HG02885 (cell line): ENCODE results near the gene BCAS1.
"Not testable (repeated sequence)": the region's sequence is repeated elsewhere in the genome, so short reads cannot be mapped to it uniquely, and the experiment has no call there.

ENCODE experiments used
- ATAC-seq: cut with Tn5 transposase; IDR thresholded peaks from one replicate; pipeline ENCODE4 v1.9.1; 2021; ENCODE audit warnings: mild to moderate bottlenecking; ENCODE audit not compliant: unreplicated experiment, poor library complexity

BCAS1 gene

DNA sequence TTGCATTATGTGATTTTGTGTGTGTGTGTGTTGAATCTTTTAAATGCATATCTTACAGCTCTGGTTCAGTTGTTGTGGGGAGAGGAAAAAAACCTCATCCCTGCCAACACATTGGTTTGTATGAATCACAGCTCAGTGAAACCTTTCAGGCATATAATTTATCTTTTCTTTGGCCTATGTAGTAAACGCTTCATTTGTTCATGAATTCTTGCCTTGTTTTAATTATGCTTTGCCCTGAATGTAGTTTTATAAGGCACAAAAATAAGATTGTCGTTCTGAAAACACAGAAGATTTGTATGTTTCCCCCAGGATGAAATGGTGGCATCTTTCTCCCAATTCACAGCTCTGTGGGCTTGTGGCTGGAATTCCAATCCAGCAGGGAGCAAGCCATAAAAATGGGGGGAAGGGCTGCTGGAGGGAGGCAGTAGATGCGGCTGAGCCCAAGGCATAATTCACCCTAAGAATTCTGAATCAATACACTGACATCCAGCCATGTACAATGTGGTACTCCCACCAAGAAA lies 45.1 kb downstream of the BCAS1 start:
- no peak for ATAC-seq

- no peak for ATAC-seq
These were observed 47.0 kb downstream of the BCAS1 start for GRCh38 chr20:54023406-54023805.

GRCh38 chr20:54021446-54022235 lies 48.8 kb downstream of the BCAS1 start:
- no peak for ATAC-seq

GRCh38 chr20:54020868-54021267 lies 49.5 kb downstream of the BCAS1 start:
- no peak for ATAC-seq

- ATAC-seq = no peak
These were observed 50.0 kb downstream of the BCAS1 start for GRCh38 chr20:54020348-54020747.

DNA sequence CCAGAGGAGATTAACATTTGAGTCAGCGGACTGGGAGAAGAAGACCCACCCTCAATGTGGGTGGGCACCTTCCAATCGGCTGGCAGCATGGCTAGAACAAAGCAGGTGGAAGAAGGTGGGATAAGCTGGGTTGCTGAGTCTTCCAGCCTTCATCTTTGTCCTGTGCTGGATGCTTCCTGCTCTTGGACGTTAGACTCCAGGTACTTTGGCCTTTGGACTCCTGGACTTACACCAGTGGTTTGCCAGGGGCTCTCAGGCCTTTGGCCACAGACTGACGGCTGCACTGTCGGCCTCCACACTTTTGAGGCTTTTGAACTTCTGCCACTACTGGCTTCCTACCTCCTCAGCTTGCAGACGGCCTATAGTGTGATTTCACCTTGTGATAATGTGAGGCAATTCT lies 50.8 kb downstream of the BCAS1 start:
- ATAC-seq = no peak

DNA sequence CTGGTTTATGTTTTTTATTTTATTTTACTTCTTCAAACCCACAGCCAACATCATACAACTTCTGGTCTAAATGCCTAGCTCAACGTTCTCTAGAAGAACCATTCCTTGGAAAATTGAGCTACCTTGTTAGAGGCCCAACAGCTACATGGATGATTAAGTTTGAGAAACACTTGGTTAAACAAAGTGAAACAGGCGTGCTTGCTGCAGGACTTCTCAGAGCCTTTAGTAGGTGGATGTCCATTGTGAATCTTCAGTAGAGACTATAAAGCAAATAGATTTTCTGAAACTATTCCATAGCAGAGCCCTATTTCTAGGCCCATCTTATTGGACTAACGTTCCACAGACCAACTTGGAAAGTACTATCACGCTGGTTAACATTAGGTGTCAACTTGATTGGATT lies 51.3 kb downstream of the BCAS1 start:
- ATAC-seq = no peak

- ATAC-seq = peak; percentile 95
These were observed 52.5 kb downstream of the BCAS1 start for GRCh38 chr20:54017846-54018245.

DNA sequence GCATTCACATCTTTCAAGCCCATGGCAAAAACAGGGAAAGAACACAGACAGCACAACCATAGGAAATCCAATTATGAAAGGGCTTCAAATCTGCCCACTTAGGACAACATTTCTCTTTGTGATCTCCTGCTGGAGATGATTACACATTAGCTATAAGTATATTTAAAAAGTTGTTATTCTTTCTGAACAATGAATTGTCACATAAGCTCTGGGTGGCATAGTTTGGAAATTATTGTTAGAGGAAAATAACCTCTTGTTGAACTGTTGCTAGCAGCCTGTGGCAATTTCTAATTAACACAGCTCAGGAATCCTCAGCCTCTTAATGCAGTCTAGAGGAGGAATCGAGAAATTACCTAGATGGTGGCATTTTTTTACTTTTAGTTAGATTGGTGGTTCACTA lies 54.9 kb downstream of the BCAS1 start:
- no peak for ATAC-seq

- ATAC-seq = no peak
These were observed 56.0 kb downstream of the BCAS1 start for GRCh38 chr20:54014293-54014926.

DNA sequence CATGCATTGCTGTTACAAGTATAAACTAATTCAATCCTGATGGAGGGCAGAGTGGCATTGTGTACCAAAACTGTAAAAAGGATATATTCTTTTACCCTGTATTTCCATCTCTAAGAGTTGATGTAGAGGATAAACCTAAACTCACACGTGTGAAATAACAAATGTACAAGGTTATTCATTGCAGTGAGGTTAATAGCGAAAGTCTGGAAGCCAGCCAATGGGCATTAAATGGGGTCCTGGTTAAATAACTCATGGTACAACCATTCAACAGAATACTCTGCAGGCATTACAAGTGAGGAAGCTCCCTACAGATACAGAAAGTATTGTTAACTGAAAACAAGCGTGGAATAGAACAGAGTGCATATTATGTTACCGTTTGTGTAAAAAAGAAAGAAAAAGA lies 56.9 kb downstream of the BCAS1 start:
- ATAC-seq = no peak

DNA sequence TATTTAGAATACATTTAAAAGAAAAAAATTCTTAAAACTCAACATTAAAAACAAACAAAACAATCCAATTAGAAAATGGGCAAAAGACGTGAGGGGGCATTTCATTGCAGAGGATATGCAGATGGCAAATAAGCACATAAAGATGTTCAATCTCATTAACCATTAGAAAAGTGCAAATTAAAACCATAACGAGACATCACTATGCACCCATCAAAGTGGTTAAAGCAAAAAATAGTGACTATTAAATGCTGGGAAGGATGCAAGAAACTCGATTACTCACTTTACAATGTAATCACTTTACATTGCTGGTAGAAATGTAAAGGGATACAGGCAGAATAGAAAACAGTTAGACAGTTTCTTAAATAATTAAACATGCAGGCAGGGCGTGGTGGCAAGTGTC lies 59.0 kb downstream of the BCAS1 start:
- ATAC-seq = no peak

- not testable (repeated sequence) for ATAC-seq
These were observed 64.2 kb downstream of the BCAS1 start for GRCh38 chr20:54006216-54006615.

DNA sequence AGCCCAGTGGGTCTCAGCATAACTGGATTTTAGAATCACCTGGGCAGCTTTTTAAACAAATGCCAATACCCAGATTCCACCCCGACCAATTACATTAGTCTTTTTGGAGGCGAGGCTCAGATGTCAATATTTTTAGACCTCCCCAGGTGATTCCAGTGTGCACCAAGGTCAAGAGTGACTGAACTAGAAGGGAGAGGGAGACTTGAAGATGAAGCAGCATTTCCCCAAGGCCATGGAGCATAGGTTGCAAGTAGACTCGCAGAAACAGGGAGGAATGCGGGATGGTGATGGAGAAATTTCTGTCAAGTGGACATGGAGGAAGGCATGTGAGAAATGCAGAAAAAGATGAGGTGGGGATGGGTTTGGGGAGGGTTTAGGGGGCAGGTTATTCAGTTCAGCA lies 64.9 kb downstream of the BCAS1 start:
- ATAC-seq = no peak

DNA sequence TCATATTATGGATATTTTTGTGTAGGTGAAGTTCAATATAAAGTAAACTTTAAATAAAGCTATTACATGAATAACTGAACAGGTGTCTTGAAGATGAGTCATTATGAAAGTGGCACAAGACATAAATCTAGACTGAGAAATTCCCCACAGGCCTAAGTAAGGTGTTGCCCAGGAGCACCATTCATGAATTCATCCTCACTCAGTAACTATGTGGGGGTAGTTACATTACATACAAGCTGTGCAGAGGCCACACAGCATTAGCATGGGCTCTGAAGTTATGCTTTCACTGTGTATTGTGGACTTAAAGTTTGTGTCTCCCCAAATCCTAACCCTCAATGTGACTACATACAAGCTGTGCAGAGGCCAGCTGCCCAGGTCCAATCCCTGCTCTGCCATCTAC lies 65.9 kb downstream of the BCAS1 start:
- peak; percentile 95 for ATAC-seq

DNA sequence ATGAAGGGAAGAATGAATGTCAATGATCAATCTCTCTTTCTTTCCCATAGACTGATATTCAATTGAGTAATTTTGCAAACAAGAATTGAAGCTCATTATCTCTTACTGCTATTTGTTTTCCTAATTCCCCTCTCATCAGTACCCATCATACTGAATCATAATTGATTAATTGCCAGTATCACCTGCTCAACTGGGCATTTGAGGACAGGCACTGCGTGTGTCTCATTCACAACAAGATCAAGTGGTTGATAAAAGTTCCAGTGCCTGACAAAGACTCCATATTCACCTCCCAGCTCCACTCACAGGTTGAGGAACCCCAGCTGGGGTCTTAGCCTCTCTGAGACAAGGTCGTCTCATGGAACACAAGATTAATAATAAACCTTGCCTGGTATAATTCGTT lies 67.7 kb downstream of the BCAS1 start:
- no peak for ATAC-seq

GRCh38 chr20:54002056-54002575 lies 68.3 kb downstream of the BCAS1 start:
- ATAC-seq = no peak

DNA sequence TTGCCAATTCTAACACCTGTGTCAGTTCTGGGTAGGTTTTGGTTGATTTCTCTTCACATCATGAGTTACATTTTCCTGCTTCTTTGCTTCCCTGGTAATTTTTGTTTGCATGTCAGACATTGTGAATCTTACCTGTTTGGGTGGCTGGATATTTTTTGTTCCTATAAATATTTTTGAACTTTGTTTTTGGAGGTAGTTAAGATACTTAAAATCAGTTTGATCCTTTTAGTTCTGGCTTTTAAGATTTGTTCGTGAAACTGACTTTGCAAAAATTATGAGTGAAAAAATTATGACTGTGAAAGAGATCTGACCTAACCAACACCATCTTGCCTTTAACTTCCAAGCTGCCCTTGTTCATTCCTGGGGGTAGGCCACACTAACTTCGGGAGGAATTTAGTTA lies 69.5 kb downstream of the BCAS1 start:
- no peak for ATAC-seq

DNA sequence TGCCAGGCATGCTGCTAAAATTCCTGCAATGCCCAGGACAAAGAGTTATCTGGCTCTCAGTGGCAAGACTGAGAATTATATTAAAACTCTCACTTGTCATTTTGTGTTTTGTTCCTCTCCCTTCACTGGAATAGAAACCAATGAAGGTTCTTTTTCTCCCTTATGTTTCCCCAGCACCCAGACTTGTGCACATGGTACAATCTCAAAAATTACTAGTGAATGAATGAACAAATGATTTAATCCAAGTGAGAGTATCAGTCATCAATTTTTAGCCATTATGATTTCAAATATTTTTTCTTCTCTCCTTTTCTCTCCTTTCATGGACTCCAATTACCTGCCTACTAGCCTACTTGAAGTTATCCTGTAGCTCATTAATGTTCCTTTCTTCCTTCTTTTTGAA lies 70.1 kb downstream of the BCAS1 start:
- no peak for ATAC-seq

- no peak for ATAC-seq
These were observed 71.3 kb downstream of the BCAS1 start for GRCh38 chr20:53999077-53999476.

- ATAC-seq = no peak
These were observed 73.6 kb downstream of the BCAS1 start for GRCh38 chr20:53996584-53997486.
